ENCODE results near the gene CAMK1D.

Gene CAMK1D

GRCh38 chr10:12369982-12370381, 20.6 kb downstream of the CAMK1D start:
- DNase-seq (ENCODE audit: low read depth in 1 of 2, low spot score in 1 of 2) = no peak

GRCh38 chr10:12372846-12373245, 23.5 kb downstream of the CAMK1D start:
- no peak for DNase-seq (ENCODE audit: low read depth in 1 of 2, low spot score in 1 of 2)

- DNase-seq (ENCODE audit: low read depth in 1 of 2, low spot score in 1 of 2) = no peak
These were observed 25.7 kb downstream of the CAMK1D start for GRCh38 chr10:12375076-12375504.

- DNase-seq (ENCODE audit: low read depth in 1 of 2, low spot score in 1 of 2) = no peak
These were observed 26.9 kb downstream of the CAMK1D start for GRCh38 chr10:12376211-12376610.

- no peak for DNase-seq (ENCODE audit: low read depth in 1 of 2, low spot score in 1 of 2)
These were observed 28.4 kb downstream of the CAMK1D start for GRCh38 chr10:12377658-12378290.

- no peak for DNase-seq (ENCODE audit: low read depth in 1 of 2, low spot score in 1 of 2)
These were observed 31.7 kb downstream of the CAMK1D start for GRCh38 chr10:12380999-12381398.

GRCh38 chr10:12381536-12382156, 32.3 kb downstream of the CAMK1D start:
- no peak for DNase-seq (ENCODE audit: low read depth in 1 of 2, low spot score in 1 of 2)

GRCh38 chr10:12382157-12382548, 32.8 kb downstream of the CAMK1D start:
- no peak for DNase-seq (ENCODE audit: low read depth in 1 of 2, low spot score in 1 of 2)

- no peak for DNase-seq (ENCODE audit: low read depth in 1 of 2, low spot score in 1 of 2)
These were observed 33.7 kb downstream of the CAMK1D start for GRCh38 chr10:12382956-12383531.

- DNase-seq (ENCODE audit: low read depth in 1 of 2, low spot score in 1 of 2) = no peak
These were observed 35.6 kb downstream of the CAMK1D start for GRCh38 chr10:12384906-12385305.

- DNase-seq (ENCODE audit: low read depth in 1 of 2, low spot score in 1 of 2) = no peak
These were observed 38.3 kb downstream of the CAMK1D start for GRCh38 chr10:12387561-12388210.

- DNase-seq (ENCODE audit: low read depth in 1 of 2, low spot score in 1 of 2) = no peak
These were observed 39.3 kb downstream of the CAMK1D start for GRCh38 chr10:12388671-12389070.

GRCh38 chr10:12389154-12389734, 39.9 kb downstream of the CAMK1D start:
- no peak for DNase-seq (ENCODE audit: low read depth in 1 of 2, low spot score in 1 of 2)

GRCh38 chr10:12390733-12391132, 41.4 kb downstream of the CAMK1D start:
- DNase-seq (ENCODE audit: low read depth in 1 of 2, low spot score in 1 of 2) = no peak

GRCh38 chr10:12391206-12391605, 41.9 kb downstream of the CAMK1D start:
- DNase-seq (ENCODE audit: low read depth in 1 of 2, low spot score in 1 of 2) = no peak

GRCh38 chr10:12393831-12394230, 44.5 kb downstream of the CAMK1D start:
- no peak for DNase-seq (ENCODE audit: low read depth in 1 of 2, low spot score in 1 of 2)

GRCh38 chr10:12394241-12395033, 45.1 kb downstream of the CAMK1D start:
- DNase-seq (ENCODE audit: low read depth in 1 of 2, low spot score in 1 of 2) = no peak

GRCh38 chr10:12396093-12396492, 46.7 kb downstream of the CAMK1D start:
- no peak for DNase-seq (ENCODE audit: low read depth in 1 of 2, low spot score in 1 of 2)

- no peak for DNase-seq (ENCODE audit: low read depth in 1 of 2, low spot score in 1 of 2)
These were observed 47.2 kb downstream of the CAMK1D start for GRCh38 chr10:12396567-12396966.

GRCh38 chr10:12397147-12397896, 48.0 kb downstream of the CAMK1D start:
- no peak for DNase-seq (ENCODE audit: low read depth in 1 of 2, low spot score in 1 of 2)

All from activated CD4-positive, alpha-beta T cell treated with anti-CD3 and anti-CD28 coated beads, Interleukin-2, amount 50 U/mL, for 24 hours (primary cell).